Liver (tissue), 9 donors: Measurements from ENCODE around the gene ITGB2. TPM values are rescaled to one million over a fixed set of nuclear protein-coding genes. Genes with fewer than 3 reads are reported as not detected.

ENCODE experiments used
- DNase-seq: peaks from one replicate; pipeline ENCODE4 v3.0.0-alpha.2; 2017; ENCODE audit warnings: low spot score
- H3K27ac ChIP-seq, 2 donors: one replicate each; pipeline ENCODE4 v1.7.0; 2013; ENCODE audit warnings: inconsistent platforms in 2 of 2, low read length in 2 of 2, control low read depth in 1 of 2, low read depth in 1 of 2, mild to moderate bottlenecking in 1 of 2
- H3K27me3 ChIP-seq, 4 donors: one replicate each; pipeline versions ENCODE4 v1.6.1 to v1.7.0; 2013; ENCODE audit warnings: low read length in 3 of 4, inconsistent platforms in 1 of 4, mild to moderate bottlenecking in 1 of 4, moderate library complexity in 1 of 4; ENCODE audit not compliant: control insufficient read depth in 4 of 4, insufficient read depth in 4 of 4
- H3K36me3 ChIP-seq, 4 donors: one replicate each; pipeline versions ENCODE4 v1.6.1 to v1.7.0; 2013; ENCODE audit warnings: low read length in 3 of 4, mild to moderate bottlenecking in 3 of 4, low read depth in 1 of 4, moderate library complexity in 1 of 4; ENCODE audit not compliant: control insufficient read depth in 4 of 4, insufficient read depth in 3 of 4
- H3K4me1 ChIP-seq, 4 donors: one replicate each; pipeline versions ENCODE4 v1.6.1 to v1.7.0; 2013; ENCODE audit warnings: low read length in 3 of 4, mild to moderate bottlenecking in 3 of 4, moderate library complexity in 1 of 4; ENCODE audit not compliant: control insufficient read depth in 4 of 4, insufficient read depth in 4 of 4
- H3K4me3 ChIP-seq, 3 donors: one replicate each; pipeline versions ENCODE4 v1.6.1 to v1.7.0; 2013; ENCODE audit warnings: low read length in 3 of 3, control low read depth in 1 of 3, low read depth in 1 of 3, mild to moderate bottlenecking in 1 of 3
- H3K9ac ChIP-seq, 2 donors: one replicate each; pipeline ENCODE4 v1.7.0; 2013; ENCODE audit warnings: low read length in 2 of 2, mild to moderate bottlenecking in 2 of 2, moderate library complexity in 2 of 2, control low read depth in 1 of 2, low read depth in 1 of 2
- H3K9me3 ChIP-seq, 4 donors: one replicate each; pipeline versions ENCODE4 v1.6.1 to v1.7.0; 2013; ENCODE audit warnings: low read length in 3 of 4; ENCODE audit not compliant: control insufficient read depth in 4 of 4
- ATF3 ChIP-seq: IDR thresholded peaks from 2 replicates; pipeline ENCODE4 v1.6.1; 2016; ENCODE audit warnings: antibody characterized with exemption
- CTCF ChIP-seq: fragments of 150-350 bp; IDR thresholded peaks from 2 replicates; pipeline ENCODE4 v1.5.1; 2017; ENCODE audit warnings: improper control_type of control experiment, low read depth, low read length; ENCODE audit not compliant: missing input control
- EGR1 ChIP-seq, 2 donors: IDR thresholded peaks; 2 replicates each; pipeline ENCODE4 v1.6.1; 2016 to 2018; ENCODE audit warnings: antibody characterized with exemption in 2 of 2, low read depth in 2 of 2
- FOXA1 ChIP-seq: IDR thresholded peaks from 2 replicates; pipeline ENCODE4 v1.6.1; 2016; ENCODE audit warnings: antibody characterized with exemption
- FOXA2 ChIP-seq: IDR thresholded peaks from 2 replicates; pipeline ENCODE4 v1.6.1; 2016; ENCODE audit warnings: antibody characterized with exemption
- GABPA ChIP-seq, 2 donors: IDR thresholded peaks in 1 of 2; conservative IDR thresholded peaks in 1 of 2; 2 replicates each; pipeline ENCODE4 v1.6.1; 2016; ENCODE audit warnings: antibody characterized with exemption in 2 of 2, mild to moderate bottlenecking in 1 of 2, moderate library complexity in 1 of 2
- HNF4A ChIP-seq, 2 donors: conservative IDR thresholded peaks; 2 replicates each; pipeline ENCODE4 v1.6.1; 2016; ENCODE audit warnings: antibody characterized with exemption in 2 of 2, mild to moderate bottlenecking in 2 of 2
- HNF4G ChIP-seq: IDR thresholded peaks from 2 replicates; pipeline ENCODE4 v1.6.1; 2016; ENCODE audit warnings: antibody characterized with exemption
- JUND ChIP-seq, 2 donors: IDR thresholded peaks; 2 replicates each; pipeline ENCODE4 v1.6.1; 2016; ENCODE audit warnings: antibody characterized with exemption in 2 of 2
- MAX ChIP-seq: IDR thresholded peaks from 2 replicates; pipeline ENCODE4 v1.6.1; 2016; ENCODE audit warnings: antibody characterized with exemption
- NR2F2 ChIP-seq: IDR thresholded peaks from 2 replicates; pipeline ENCODE4 v1.6.1; 2016; ENCODE audit warnings: antibody characterized with exemption
- RAD21 ChIP-seq, 2 donors: IDR thresholded peaks; 2 replicates each; pipeline ENCODE4 v1.6.1; 2016; ENCODE audit warnings: antibody characterized with exemption in 2 of 2, mild to moderate bottlenecking in 2 of 2
- REST ChIP-seq: IDR thresholded peaks from 2 replicates; pipeline ENCODE4 v1.6.1; 2016; ENCODE audit warnings: antibody characterized with exemption, mild to moderate bottlenecking
- RXRA ChIP-seq, 2 donors: IDR thresholded peaks; 2 replicates each; pipeline ENCODE4 v1.6.1; 2017 to 2018; ENCODE audit warnings: antibody characterized with exemption in 2 of 2, mild to moderate bottlenecking in 1 of 2
- SP1 ChIP-seq: IDR thresholded peaks from 2 replicates; pipeline ENCODE4 v1.6.1; 2018; ENCODE audit warnings: antibody characterized with exemption, mild to moderate bottlenecking
- TAF1 ChIP-seq: conservative IDR thresholded peaks from 2 replicates; pipeline ENCODE4 v1.6.1; 2016; ENCODE audit warnings: antibody characterized with exemption, mild to moderate bottlenecking
- YY1 ChIP-seq: IDR thresholded peaks from 2 replicates; pipeline ENCODE4 v1.6.1; 2016; ENCODE audit warnings: antibody characterized with exemption, mild to moderate bottlenecking
- ZBTB33 ChIP-seq: IDR thresholded peaks from 2 replicates; pipeline ENCODE4 v1.6.1; 2016; ENCODE audit warnings: antibody characterized with exemption
- WGBS: extraction: QIAGEN DNeasy Blood & Tissue Kit; methylation state at CpG from one replicate; pipeline ENCODE4 v1.1.7; 2013; 5-methylcytosine and 5-hydroxymethylcytosine counted together
- polyA plus RNA-seq, 2 donors: library from polyadenylated mRNA; stranded (reverse) in 1 of 2; unstranded in 1 of 2; fragments of 200-250 nt in 1 of 2; fragments of >200 nt in 1 of 2; fragmentation: Nextera tagmentation in 1 of 2; extraction: Ambion mirVana in 1 of 2; gene quantifications; one replicate each; pipeline versions ENCODE4 v1.2.1 to v1.2.3, GENCODE V29; 2013 to 2015
- total RNA-seq, 2 donors: library from RNA; depleted of rRNA; stranded (reverse); fragments of >200 nt; gene quantifications; one replicate each; pipeline ENCODE4 v1.2.3, GENCODE V29; 2014
- donor health status: healthy.
- donor health status: healthy.
- donor health status: healthy.
- donor health status: healthy.
- donor health status: healthy.

Gene ITGB2
- total and polyA plus RNA-seq, 4 donors: 9.6 to 50.6 (median 28.7) TPM

GRCh38 chr21:44943005-44943685 lies 22.4 kb upstream of the ITGB2 start:
- no peak overlapping the region for H3K9ac ChIP-seq
- no peaks in the 10 kb centered on the region for H3K9me3 ChIP-seq
- DNase-seq: no peak
- no peaks in the 10 kb centered on the region for H3K27me3 ChIP-seq
- WGBS: 91% methylated on average over 15 of the region's 15 CpGs
- TF ChIP-seq FOXA2 (no peak), SP1 (no peak), HNF4A (conservative IDR thresholded peaks at IDR 0.05) (no peak), CTCF (no peak), NR2F2 (no peak), ATF3 (no peak), FOXA1 (no peak), TAF1 (no peak), ZBTB33 (no peak), HNF4G (no peak), GABPA (IDR thresholded peaks at IDR 0.05 in 1 of 2, conservative IDR thresholded peaks at IDR 0.05 in 1 of 2) (no peak), RXRA (IDR thresholded peaks at IDR 0.05) (no peak), MAX (no peak), RAD21 (IDR thresholded peaks at IDR 0.05) (no peak), YY1 (no peak), JUND (IDR thresholded peaks at IDR 0.05) (no peak), EGR1 (IDR thresholded peaks at IDR 0.05; ENCODE audit: low read depth in 2 of 2) (no peak), REST (no peak)
- H3K27ac ChIP-seq: no peak overlapping the region
- H3K36me3 ChIP-seq: peaks cover 3 to 15% (median 10%) of the 10 kb centered on the region in 4 donors
- peaks cover 8 to 36% (median 28%) of the 10 kb centered on the region in 4 donors for H3K4me1 ChIP-seq
- no peak overlapping the region for H3K4me3 ChIP-seq
